Erythroblast (primary cell): ENCODE results near the gene HSPA8.
A peak's percentile ranks its signal among the peaks of the same experiment; 100 is the strongest.

ENCODE experiments used
- DNase-seq, 2 experiments: peaks; one replicate each; lab custom pipeline; 2025; lab: John Stamatoyannopoulos, UW
- GATA1 ChIP-seq: IDR thresholded peaks from 2 replicates; pipeline ENCODE4 v1.6.1; 2011; ENCODE audit warnings: low read depth, mild to moderate bottlenecking, control low read depth, low read length, moderate library complexity
- POLR2A ChIP-seq: IDR thresholded peaks from 2 replicates; pipeline ENCODE4 v1.6.1; 2011; ENCODE audit warnings: mild to moderate bottlenecking, low read length

HSPA8 gene

GRCh38 chr11:123051146-123051545, 10.8 kb downstream of the HSPA8 start:
- DNase-seq = no peak
- no peak for TF ChIP-seq POLR2A
- no peak for TF ChIP-seq GATA1

GRCh38 chr11:123047947-123048293, 14.0 kb downstream of the HSPA8 start:
- no peak for DNase-seq
- TF ChIP-seq GATA1 (no peak), POLR2A (no peak)

GRCh38 chr11:123047266-123047946, 14.5 kb downstream of the HSPA8 start:
- TF ChIP-seq GATA1 (no peak), POLR2A (no peak)
- no peak for DNase-seq

- TF ChIP-seq POLR2A = no peak
- TF ChIP-seq GATA1 = no peak
- no peak for DNase-seq
Observed at GRCh38 chr11:123046473-123047259, 15.3 kb downstream of the HSPA8 start.

- no peak for TF ChIP-seq GATA1
- TF ChIP-seq POLR2A = no peak
- DNase-seq = no peak
Observed at GRCh38 chr11:123045101-123045500, 16.8 kb downstream of the HSPA8 start.

GRCh38 chr11:123041185-123041584, 20.8 kb downstream of the HSPA8 start:
- no peak for DNase-seq
- TF ChIP-seq POLR2A (no peak), GATA1 (no peak)

- TF ChIP-seq GATA1 (no peak), POLR2A (no peak)
- no peak for DNase-seq
Observed at GRCh38 chr11:123040111-123040432, 21.9 kb downstream of the HSPA8 start.

- TF ChIP-seq GATA1 (no peak), POLR2A (no peak)
- no peak for DNase-seq
Observed at GRCh38 chr11:123035831-123036230, 26.1 kb downstream of the HSPA8 start.

GRCh38 chr11:123034597-123034996, 27.3 kb downstream of the HSPA8 start:
- TF ChIP-seq GATA1 (no peak), POLR2A (no peak)
- DNase-seq = no peak

- DNase-seq = no peak
- TF ChIP-seq POLR2A (no peak), GATA1 (no peak)
Observed at GRCh38 chr11:123033895-123034294, 28.0 kb downstream of the HSPA8 start.

GRCh38 chr11:123030517-123030916, 31.4 kb downstream of the HSPA8 start:
- TF ChIP-seq POLR2A (no peak), GATA1 (no peak)
- no peak for DNase-seq

- peak; percentile 9 to 14 for DNase-seq
- TF ChIP-seq GATA1 (no peak), POLR2A (no peak)
Observed at GRCh38 chr11:123020968-123021367, 41.0 kb downstream of the HSPA8 start.

GRCh38 chr11:123018702-123019101, 43.2 kb downstream of the HSPA8 start:
- no peak for DNase-seq
- no peak for TF ChIP-seq POLR2A
- no peak for TF ChIP-seq GATA1

- no peak for DNase-seq
Observed at GRCh38 chr11:123011510-123011909, 50.4 kb downstream of the HSPA8 start.

More at GRCh38 chr11:123011510-123011909, 50.4 kb downstream of the HSPA8 start:
- TF ChIP-seq POLR2A (no peak), GATA1 (no peak)
